ENCODE data around the gene SHC1. TPM values are rescaled to one million over a fixed set of nuclear protein-coding genes. Genes with fewer than 3 reads are reported as not detected.
A peak's percentile ranks its signal among the peaks of the same experiment; 100 is the strongest.

Gene SHC1
- total RNA-seq, 1 donor from 2014 or later = 43.3 TPM

- Mint-ChIP-seq H3K36me3 (ENCODE audit: insufficient read depth) (no peaks in the 10 kb centered on the region), H3K9me3 (ENCODE audit: low read depth) (no peaks in the 10 kb centered on the region), H3K27ac (peak within 1 kb of the TSS; percentile 96), H3K4me3 (ENCODE audit: low read depth) (peak within 1 kb of the TSS; percentile 98), H3K27me3 (no peaks in the 10 kb centered on the region), H3K4me1 (ENCODE audit: low read depth) (peaks cover 17% of the 10 kb centered on the region)
- TF ChIP-seq, protein P1, sequence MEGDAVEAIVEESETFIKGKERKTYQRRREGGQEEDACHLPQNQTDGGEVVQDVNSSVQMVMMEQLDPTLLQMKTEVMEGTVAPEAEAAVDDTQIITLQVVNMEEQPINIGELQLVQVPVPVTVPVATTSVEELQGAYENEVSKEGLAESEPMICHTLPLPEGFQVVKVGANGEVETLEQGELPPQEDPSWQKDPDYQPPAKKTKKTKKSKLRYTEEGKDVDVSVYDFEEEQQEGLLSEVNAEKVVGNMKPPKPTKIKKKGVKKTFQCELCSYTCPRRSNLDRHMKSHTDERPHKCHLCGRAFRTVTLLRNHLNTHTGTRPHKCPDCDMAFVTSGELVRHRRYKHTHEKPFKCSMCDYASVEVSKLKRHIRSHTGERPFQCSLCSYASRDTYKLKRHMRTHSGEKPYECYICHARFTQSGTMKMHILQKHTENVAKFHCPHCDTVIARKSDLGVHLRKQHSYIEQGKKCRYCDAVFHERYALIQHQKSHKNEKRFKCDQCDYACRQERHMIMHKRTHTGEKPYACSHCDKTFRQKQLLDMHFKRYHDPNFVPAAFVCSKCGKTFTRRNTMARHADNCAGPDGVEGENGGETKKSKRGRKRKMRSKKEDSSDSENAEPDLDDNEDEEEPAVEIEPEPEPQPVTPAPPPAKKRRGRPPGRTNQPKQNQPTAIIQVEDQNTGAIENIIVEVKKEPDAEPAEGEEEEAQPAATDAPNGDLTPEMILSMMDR (IDR thresholded peaks at IDR 0.05; ENCODE audit: unreplicated experiment) = no peak
- DNase-seq (ENCODE audit: low spot score, unreplicated experiment) = no peak
These were observed 32.1 kb upstream of the SHC1 start, which contains the start of gene ZBTB7B for GRCh38 chr1:155002464-155003226. TSS of gene ZBTB7B (plus strand) at chr1:155002802. CDS start at chr1:155014661, 11,859 bp downstream.

- H3K4me3 Mint-ChIP-seq (ENCODE audit: low read depth) = peak overlapping the region; percentile 89
These were observed 31.3 kb upstream of the SHC1 start for GRCh38 chr1:155001675-155002463.

DNA sequence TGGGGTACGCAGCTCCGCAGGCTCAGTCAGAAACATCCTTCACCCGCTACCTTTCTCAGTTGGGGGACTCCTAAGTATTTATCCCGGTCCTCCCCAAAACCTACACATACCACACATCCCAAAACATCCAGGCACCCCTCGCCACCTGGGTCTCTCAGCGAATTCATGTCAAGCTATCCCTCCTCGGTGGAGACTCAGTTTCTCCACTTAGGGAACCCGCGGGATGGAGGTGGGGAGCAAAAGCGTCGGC lies 30.8 kb upstream of the SHC1 start:
- H3K36me3 Mint-ChIP-seq (ENCODE audit: insufficient read depth) = no peaks in the 10 kb centered on the region
- TF ChIP-seq, protein P1 (IDR thresholded peaks at IDR 0.05; ENCODE audit: unreplicated experiment) = no peak
- no peaks in the 10 kb centered on the region for H3K27me3 Mint-ChIP-seq
- no peak for DNase-seq (ENCODE audit: low spot score, unreplicated experiment)
- peaks cover 16% of the 10 kb centered on the region for H3K4me1 Mint-ChIP-seq (ENCODE audit: low read depth)
- peak overlapping the region; percentile 89 for H3K4me3 Mint-ChIP-seq (ENCODE audit: low read depth)
- no peaks in the 10 kb centered on the region for H3K9me3 Mint-ChIP-seq (ENCODE audit: low read depth)
- H3K27ac Mint-ChIP-seq = peak overlapping the region; percentile 95

More at GRCh38 chr1:155001675-155002463, 31.3 kb upstream of the SHC1 start:
- Mint-ChIP-seq H3K9me3 (ENCODE audit: low read depth) (no peaks in the 10 kb centered on the region), H3K27ac (peak overlapping the region; percentile 95), H3K4me1 (ENCODE audit: low read depth) (peaks cover 17% of the 10 kb centered on the region), H3K27me3 (no peaks in the 10 kb centered on the region), H3K36me3 (ENCODE audit: insufficient read depth) (no peaks in the 10 kb centered on the region)
- DNase-seq (ENCODE audit: low spot score, unreplicated experiment) = peak; percentile 99
- TF ChIP-seq, protein P1 (IDR thresholded peaks at IDR 0.05; ENCODE audit: unreplicated experiment) = peak; percentile 48

DNA sequence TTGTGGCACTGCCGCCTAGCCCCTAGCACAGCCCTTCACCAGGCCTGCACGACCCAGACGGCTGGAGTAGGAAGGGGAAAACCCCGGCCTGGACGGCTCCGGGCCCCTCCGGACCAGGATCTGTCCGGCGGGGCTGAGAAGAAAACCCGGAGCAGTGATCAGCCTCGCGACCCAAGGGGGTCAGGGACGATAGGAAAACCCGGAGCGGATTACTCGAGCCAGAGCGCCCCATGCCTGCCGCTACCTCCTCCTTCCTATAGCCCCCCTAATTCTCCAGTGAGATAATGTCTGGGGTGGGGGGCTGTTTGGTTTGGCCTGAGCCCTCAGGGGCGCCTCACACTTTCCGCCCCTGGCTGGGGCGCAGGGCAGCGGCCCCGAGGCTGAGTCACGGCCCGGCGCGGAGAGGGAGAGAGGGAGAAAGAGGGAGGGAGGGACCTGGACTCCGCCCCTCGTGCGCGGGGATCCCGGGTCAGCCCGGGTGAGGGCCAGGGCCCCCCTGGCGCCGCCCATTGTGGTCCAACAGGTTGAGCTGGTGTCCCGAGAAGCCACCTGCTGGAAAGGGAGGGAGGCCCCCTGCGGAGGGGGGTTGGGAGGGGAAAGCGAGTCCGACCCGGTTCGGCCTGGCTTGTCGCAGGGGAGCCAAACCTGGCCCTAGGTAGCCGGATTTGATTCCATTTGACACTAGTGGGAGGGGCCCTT lies 30.3 kb upstream of the SHC1 start:
- Mint-ChIP-seq H3K9me3 (ENCODE audit: low read depth) (no peaks in the 10 kb centered on the region), H3K4me1 (ENCODE audit: low read depth) (peaks cover 14% of the 10 kb centered on the region), H3K36me3 (ENCODE audit: insufficient read depth) (no peaks in the 10 kb centered on the region), H3K4me3 (ENCODE audit: low read depth) (peak overlapping the region; percentile 89), H3K27me3 (no peaks in the 10 kb centered on the region), H3K27ac (peak overlapping the region; percentile 95)
- DNase-seq (ENCODE audit: low spot score, unreplicated experiment) = peak; percentile 98
- TF ChIP-seq, protein P1 (IDR thresholded peaks at IDR 0.05; ENCODE audit: unreplicated experiment) = no peak

- no peak for DNase-seq (ENCODE audit: low spot score, unreplicated experiment)
- TF ChIP-seq, protein P1 (IDR thresholded peaks at IDR 0.05; ENCODE audit: unreplicated experiment) = no peak
- no peaks in the 10 kb centered on the region for H3K9me3 Mint-ChIP-seq (ENCODE audit: low read depth)
- H3K4me1 Mint-ChIP-seq (ENCODE audit: low read depth) = peaks cover 14% of the 10 kb centered on the region
- peak overlapping the region; percentile 89 for H3K4me3 Mint-ChIP-seq (ENCODE audit: low read depth)
- no peaks in the 10 kb centered on the region for H3K27me3 Mint-ChIP-seq
- H3K27ac Mint-ChIP-seq = peak overlapping the region; percentile 98
- H3K36me3 Mint-ChIP-seq (ENCODE audit: insufficient read depth) = no peaks in the 10 kb centered on the region
These were observed 29.8 kb upstream of the SHC1 start for GRCh38 chr1:155000411-155000725.
